HepG2 (cell line): ENCODE results near the gene SRSF3. TPM values are rescaled to one million over a fixed set of nuclear protein-coding genes. Genes with fewer than 3 reads are reported as not detected.

Source experiments
- AHR ChIP-seq: IDR thresholded peaks from 2 replicates; pipeline ENCODE4 v1.6.1; 2018; ENCODE audit warnings: missing genetic modification reagents, missing compliant biosample characterization
- CCAR2 ChIP-seq: fragments of 200-400 bp; formaldehyde crosslinking; optimal IDR thresholded peaks from 2 replicates; pipeline ENCODE3; 2018; ENCODE audit warnings: low read depth, mild to moderate bottlenecking, low read length, moderate library complexity
- DDIT3 ChIP-seq: sonication (generic); formaldehyde crosslinking; IDR thresholded peaks from 2 replicates; pipeline ENCODE4 v1.4.0; 2020; ENCODE audit warnings: mild to moderate bottlenecking, missing genetic modification reagents
- EZH2 ChIP-seq: conservative IDR thresholded peaks from 2 replicates; pipeline ENCODE4 v1.6.1; 2012; ENCODE audit warnings: mild to moderate bottlenecking, low read depth, low read length, moderate library complexity
- FOXJ3 ChIP-seq: sonication (generic); formaldehyde crosslinking; IDR thresholded peaks from 2 replicates; pipeline ENCODE4 v1.4.0; 2020; ENCODE audit warnings: missing genetic modification reagents, mild to moderate bottlenecking, borderline replicate concordance
- FOXO4 ChIP-seq: sonication (generic); formaldehyde crosslinking; conservative IDR thresholded peaks from 2 replicates; pipeline ENCODE4 v1.8.1; 2023; ENCODE audit warnings: missing genetic modification reagents
- FOXP1 ChIP-seq, 2 experiments: fragments of 450-650 bp in 1 of 2; IDR thresholded peaks; 2 replicates each; pipeline ENCODE4 v1.6.1; 2017 to 2018; ENCODE audit warnings: antibody characterized with exemption in 1 of 2
- GABPB1 ChIP-seq: IDR thresholded peaks from 2 replicates; pipeline ENCODE4 v1.6.1; 2016; ENCODE audit warnings: mild to moderate bottlenecking, missing genetic modification reagents, moderate library complexity, missing compliant biosample characterization
- GZF1 ChIP-seq: sonication (generic); formaldehyde crosslinking; IDR thresholded peaks from 2 replicates; pipeline ENCODE4 v1.5.1; 2020; ENCODE audit warnings: mild to moderate bottlenecking, missing genetic modification reagents
- JUND ChIP-seq: sonication (generic); formaldehyde crosslinking; IDR thresholded peaks from 2 replicates; pipeline ENCODE4 v1.8.0; 2022; ENCODE audit warnings: mild to moderate bottlenecking, missing genetic modification reagents
- MED8 ChIP-seq: sonication (generic); formaldehyde crosslinking; IDR thresholded peaks from 2 replicates; pipeline ENCODE4 v1.8.1; 2023; ENCODE audit warnings: mild to moderate bottlenecking, missing genetic modification reagents; ENCODE audit not compliant: insufficient replicate concordance
- PAX8 ChIP-seq: sonication (generic); formaldehyde crosslinking; IDR thresholded peaks from 2 replicates; pipeline ENCODE4 v1.8.0; 2022; ENCODE audit warnings: mild to moderate bottlenecking, missing genetic modification reagents, borderline replicate concordance
- RARA ChIP-seq: IDR thresholded peaks from 2 replicates; pipeline ENCODE4 v1.6.1; 2016; ENCODE audit warnings: missing genetic modification reagents, missing compliant biosample characterization
- SMYD3 ChIP-seq: sonication (generic); formaldehyde crosslinking; IDR thresholded peaks from 2 replicates; pipeline ENCODE4 v1.8.1; 2023; ENCODE audit warnings: mild to moderate bottlenecking, missing genetic modification reagents
- USF2 ChIP-seq, 2 experiments: sonication (generic) in 1 of 2; formaldehyde crosslinking in 1 of 2; IDR thresholded peaks; 2 replicates each; pipeline versions ENCODE4 v1.5.1 to v1.6.1; 2011 to 2020; ENCODE audit warnings: borderline replicate concordance in 1 of 2, low read depth in 1 of 2, low read length in 1 of 2, mild to moderate bottlenecking in 1 of 2, missing genetic modification reagents in 1 of 2, moderate library complexity in 1 of 2
- ZBTB42 ChIP-seq: sonication (generic); formaldehyde crosslinking; IDR thresholded peaks from 2 replicates; pipeline ENCODE4 v1.5.0; 2020; ENCODE audit warnings: mild to moderate bottlenecking, missing genetic modification reagents
- ZEB1 ChIP-seq: IDR thresholded peaks from 2 replicates; pipeline ENCODE4 v1.6.1; 2012; ENCODE audit warnings: mild to moderate bottlenecking, low read depth, inconsistent platforms; ENCODE audit not compliant: insufficient replicate concordance
- ZNF569 ChIP-seq: sonication (generic); formaldehyde crosslinking; IDR thresholded peaks from 2 replicates; pipeline ENCODE4 v1.5.0; 2020; ENCODE audit warnings: mild to moderate bottlenecking, missing genetic modification reagents, moderate library complexity, borderline replicate concordance
- ZNF766 ChIP-seq: sonication (generic); formaldehyde crosslinking; IDR thresholded peaks from 2 replicates; pipeline ENCODE4 v1.5.0; 2020; ENCODE audit warnings: missing genetic modification reagents, borderline replicate concordance
- polyA plus RNA-seq, 8 experiments: library from polyadenylated mRNA; depleted of rRNA in 3 of 8; stranded (reverse) in 7 of 8; unstranded in 1 of 8; fragments of >200 nt; fragmentation: Illumina TruSeq in 4 of 8; extraction: Trizol in 4 of 8; gene quantifications; 2 replicates each; pipeline versions ENCODE4 v1.2.1 to v1.2.3, GENCODE V29; 2011 to 2016; ENCODE audit warnings: low read depth in 4 of 8, missing spikeins in 1 of 8, mixed read lengths in 1 of 8; ENCODE audit not compliant: insufficient read depth in 1 of 8
- total RNA-seq, 5 experiments: library from RNA; depleted of rRNA; stranded (reverse); fragments of >200 nt; fragmentation: Illumina TruSeq; extraction: Trizol; gene quantifications; 2 replicates each; pipeline ENCODE4 v1.2.3, GENCODE V29; 2016; ENCODE audit warnings: low read depth in 1 of 5
- TF ChIP-seq, protein P1 (sequence below): sonication (generic); formaldehyde crosslinking; IDR thresholded peaks from 2 replicates; pipeline ENCODE4 v1.4.0; 2020; ENCODE audit warnings: mild to moderate bottlenecking, missing genetic modification reagents
- TF ChIP-seq, protein P2 (sequence below): sonication (generic); formaldehyde crosslinking; IDR thresholded peaks from 2 replicates; pipeline ENCODE4 v1.4.0; 2020; ENCODE audit warnings: missing genetic modification reagents

The SRSF3 gene
- total and polyA plus RNA-seq, 2 of the 13 experiments (the other 11 are each of a cell fraction or from before 2014, with no cell fraction given): 206 to 684 TPM

DNA sequence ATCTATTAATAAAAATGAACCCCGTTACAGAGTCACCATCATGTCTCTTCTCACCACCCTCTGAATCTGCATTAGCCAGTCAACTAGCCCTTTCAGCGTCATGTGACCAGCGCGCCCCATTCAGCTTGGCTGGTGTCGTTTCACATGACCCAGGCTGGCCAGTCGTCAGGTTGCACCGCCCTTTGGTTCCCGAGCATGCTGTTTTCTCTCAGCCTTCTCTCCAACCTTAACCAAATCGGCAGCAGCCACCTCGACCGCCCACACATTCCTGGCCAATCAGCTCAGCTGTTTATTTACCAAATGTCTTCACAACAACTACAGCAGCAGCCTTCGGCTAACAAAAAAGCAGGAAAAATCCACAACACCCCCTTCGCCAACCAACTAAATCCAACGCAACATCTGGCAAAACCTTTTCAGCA, 5.6 kb downstream of the SRSF3 start (continued):
- TF ChIP-seq FOXP1 (IDR thresholded peaks at IDR 0.05): no peak
- no peak for TF ChIP-seq FOXP1 (CRISPR knock-in tag; IDR thresholded peaks at IDR 0.05)
- TF ChIP-seq FOXO4 (CRISPR knock-in tag): no peak
- TF ChIP-seq AHR (CRISPR knock-in tag): peak; percentile 42; the same call in 1 of the 2 replicates
- no peak for TF ChIP-seq ZBTB42 (CRISPR knock-in tag)
- TF ChIP-seq ZNF569 (CRISPR knock-in tag): no peak
- TF ChIP-seq, protein P1, sequence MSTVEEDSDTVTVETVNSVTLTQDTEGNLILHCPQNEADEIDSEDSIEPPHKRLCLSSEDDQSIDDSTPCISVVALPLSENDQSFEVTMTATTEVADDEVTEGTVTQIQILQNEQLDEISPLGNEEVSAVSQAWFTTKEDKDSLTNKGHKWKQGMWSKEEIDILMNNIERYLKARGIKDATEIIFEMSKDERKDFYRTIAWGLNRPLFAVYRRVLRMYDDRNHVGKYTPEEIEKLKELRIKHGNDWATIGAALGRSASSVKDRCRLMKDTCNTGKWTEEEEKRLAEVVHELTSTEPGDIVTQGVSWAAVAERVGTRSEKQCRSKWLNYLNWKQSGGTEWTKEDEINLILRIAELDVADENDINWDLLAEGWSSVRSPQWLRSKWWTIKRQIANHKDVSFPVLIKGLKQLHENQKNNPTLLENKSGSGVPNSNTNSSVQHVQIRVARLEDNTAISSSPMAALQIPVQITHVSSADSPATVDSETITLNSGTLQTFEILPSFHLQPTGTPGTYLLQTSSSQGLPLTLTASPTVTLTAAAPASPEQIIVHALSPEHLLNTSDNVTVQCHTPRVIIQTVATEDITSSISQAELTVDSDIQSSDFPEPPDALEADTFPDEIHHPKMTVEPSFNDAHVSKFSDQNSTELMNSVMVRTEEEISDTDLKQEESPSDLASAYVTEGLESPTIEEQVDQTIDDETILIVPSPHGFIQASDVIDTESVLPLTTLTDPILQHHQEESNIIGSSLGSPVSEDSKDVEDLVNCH (CRISPR knock-in tag): no peak
- TF ChIP-seq SMYD3 (CRISPR knock-in tag): no peak
- no peak for TF ChIP-seq ZEB1
- TF ChIP-seq GABPB1 (CRISPR knock-in tag): 0 out of 2 replicates have a peak, but pooled peaks have one; percentile 20
- peak; percentile 71 for TF ChIP-seq USF2 (IDR thresholded peaks at IDR 0.05; ENCODE audit: low read depth, low read length)
- TF ChIP-seq USF2 (CRISPR knock-in tag; IDR thresholded peaks at IDR 0.05; ENCODE audit: borderline replicate concordance): peak; percentile 73; the same call in 1 of the 2 replicates
- no peak for TF ChIP-seq MED8
- no peak for TF ChIP-seq ZNF766
- TF ChIP-seq RARA (CRISPR knock-in tag): no peak
- no peak for TF ChIP-seq EZH2
- TF ChIP-seq GZF1 (CRISPR knock-in tag): no peak
- no peak for TF ChIP-seq DDIT3 (CRISPR knock-in tag)
- TF ChIP-seq FOXJ3 (CRISPR knock-in tag): no peak
- TF ChIP-seq, protein P2, sequence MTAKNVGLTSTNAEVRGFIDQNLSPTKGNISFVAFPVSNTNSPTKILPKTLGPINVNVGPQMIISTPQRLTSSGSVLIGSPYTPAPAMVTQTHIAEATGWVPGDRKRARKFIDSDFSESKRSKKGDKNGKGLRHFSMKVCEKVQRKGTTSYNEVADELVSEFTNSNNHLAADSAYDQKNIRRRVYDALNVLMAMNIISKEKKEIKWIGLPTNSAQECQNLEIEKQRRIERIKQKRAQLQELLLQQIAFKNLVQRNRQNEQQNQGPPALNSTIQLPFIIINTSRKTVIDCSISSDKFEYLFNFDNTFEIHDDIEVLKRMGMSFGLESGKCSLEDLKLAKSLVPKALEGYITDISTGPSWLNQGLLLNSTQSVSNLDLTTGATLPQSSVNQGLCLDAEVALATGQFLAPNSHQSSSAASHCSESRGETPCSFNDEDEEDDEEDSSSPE (CRISPR knock-in tag): no peak
- TF ChIP-seq CCAR2: no peak
- no peak for TF ChIP-seq JUND (CRISPR knock-in tag)
- no peak for TF ChIP-seq PAX8 (CRISPR knock-in tag)
